ENCODE measurements around the gene ANKRD29.

The ANKRD29 gene

GRCh38 chr18:23702606-23703005 lies 39.9 kb upstream of the ANKRD29 start:
- Histone ChIP-seq H3K4me1 (ENCODE audit: control insufficient read depth, insufficient read depth, low read length) (no peaks in the 10 kb centered on the region), H3K36me3 (ENCODE audit: control insufficient read depth, insufficient read depth, low read length) (no peaks in the 10 kb centered on the region), H3K4me3 (ENCODE audit: low read length) (no peak overlapping the region), H3K27me3 (ENCODE audit: control insufficient read depth, insufficient read depth, low read length) (no peaks in the 10 kb centered on the region), H3K9me3 (ENCODE audit: control insufficient read depth, insufficient read depth, low read length) (no peaks in the 10 kb centered on the region), H3K27ac (ENCODE audit: low read length) (no peak overlapping the region)
- DNase-seq (ENCODE audit: low read depth, low spot score) = no peak
- no CpG with 5 or more reads among the region's 4 CpGs for WGBS (ENCODE audit: insufficient coverage, insufficient read length)

DNA sequence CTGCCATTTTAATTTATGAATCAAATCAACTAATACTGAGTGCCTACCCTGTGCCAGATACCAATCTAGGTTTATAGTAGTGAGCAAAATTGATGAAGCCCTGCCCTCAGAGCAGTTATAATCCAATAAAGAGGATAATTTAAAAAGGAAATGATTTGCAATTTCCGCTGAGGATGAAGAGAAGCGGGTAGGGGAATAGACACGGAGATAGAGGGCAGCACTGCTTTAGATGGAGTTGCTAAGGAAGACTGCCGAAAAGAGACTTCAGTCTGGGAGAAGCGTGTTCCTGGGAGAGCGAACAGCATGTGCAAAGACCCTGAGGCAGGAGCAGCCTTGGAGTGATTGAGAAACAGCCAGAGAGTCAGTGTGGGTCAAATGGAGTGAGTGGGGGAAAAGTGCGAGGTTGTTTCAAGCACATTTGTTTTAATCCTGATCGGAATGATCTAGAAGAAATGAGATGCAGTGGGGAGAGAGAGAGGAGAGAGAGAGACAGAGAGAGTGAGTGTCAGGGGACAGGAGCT lies 38.9 kb upstream of the ANKRD29 start:
- 100% methylated on average over 2 of the region's 8 CpGs for WGBS (ENCODE audit: insufficient coverage, insufficient read length)
- H3K9me3 ChIP-seq (ENCODE audit: control insufficient read depth, insufficient read depth, low read length) = no peaks in the 10 kb centered on the region
- H3K27me3 ChIP-seq (ENCODE audit: control insufficient read depth, insufficient read depth, low read length) = no peaks in the 10 kb centered on the region
- H3K36me3 ChIP-seq (ENCODE audit: control insufficient read depth, insufficient read depth, low read length) = no peaks in the 10 kb centered on the region
- no peak overlapping the region for H3K27ac ChIP-seq (ENCODE audit: low read length)
- DNase-seq (ENCODE audit: low read depth, low spot score) = no peak
- H3K4me1 ChIP-seq (ENCODE audit: control insufficient read depth, insufficient read depth, low read length) = no peaks in the 10 kb centered on the region
- no peak overlapping the region for H3K4me3 ChIP-seq (ENCODE audit: low read length)

DNA sequence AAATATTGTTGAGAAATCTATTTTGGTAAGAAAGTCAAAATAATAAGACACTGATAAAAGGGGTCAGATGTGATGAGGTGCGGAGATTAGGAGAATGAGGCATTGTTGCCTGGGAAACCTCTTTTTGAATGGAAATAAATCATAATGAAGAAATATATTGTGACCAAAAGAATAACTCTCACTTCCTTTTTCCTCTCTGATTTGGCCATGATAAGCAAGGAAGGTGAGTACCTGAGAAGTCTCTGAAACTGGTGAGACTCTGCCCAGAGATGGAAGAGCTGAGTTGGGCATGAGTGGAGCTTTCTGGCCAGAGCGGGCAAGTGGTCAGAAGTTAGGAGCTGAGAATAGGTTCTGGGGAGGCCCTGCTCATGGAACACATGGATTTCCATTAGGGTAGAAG lies 38.3 kb upstream of the ANKRD29 start:
- H3K9me3 ChIP-seq (ENCODE audit: control insufficient read depth, insufficient read depth, low read length) = no peaks in the 10 kb centered on the region
- no peaks in the 10 kb centered on the region for H3K4me1 ChIP-seq (ENCODE audit: control insufficient read depth, insufficient read depth, low read length)
- no CpG with 5 or more reads among the region's 2 CpGs for WGBS (ENCODE audit: insufficient coverage, insufficient read length)
- H3K4me3 ChIP-seq (ENCODE audit: low read length) = no peak overlapping the region
- no peak for DNase-seq (ENCODE audit: low read depth, low spot score)
- no peak overlapping the region for H3K27ac ChIP-seq (ENCODE audit: low read length)
- H3K36me3 ChIP-seq (ENCODE audit: control insufficient read depth, insufficient read depth, low read length) = no peaks in the 10 kb centered on the region
- no peaks in the 10 kb centered on the region for H3K27me3 ChIP-seq (ENCODE audit: control insufficient read depth, insufficient read depth, low read length)

GRCh38 chr18:23694637-23695430 lies 32.1 kb upstream of the ANKRD29 start:
- no peaks in the 10 kb centered on the region for H3K36me3 ChIP-seq (ENCODE audit: control insufficient read depth, insufficient read depth, low read length)
- WGBS (ENCODE audit: insufficient coverage, insufficient read length) = no CpG with 5 or more reads among the region's 4 CpGs
- no peaks in the 10 kb centered on the region for H3K9me3 ChIP-seq (ENCODE audit: control insufficient read depth, insufficient read depth, low read length)
- H3K4me1 ChIP-seq (ENCODE audit: control insufficient read depth, insufficient read depth, low read length) = no peaks in the 10 kb centered on the region
- no peak overlapping the region for H3K4me3 ChIP-seq (ENCODE audit: low read length)
- H3K27ac ChIP-seq (ENCODE audit: low read length) = no peak overlapping the region
- peaks cover 6% of the 10 kb centered on the region; the same call in 1 of the 2 replicates for H3K27me3 ChIP-seq (ENCODE audit: control insufficient read depth, insufficient read depth, low read length)
- no peak for DNase-seq (ENCODE audit: low read depth, low spot score)

GRCh38 chr18:23693846-23694245 lies 31.1 kb upstream of the ANKRD29 start:
- H3K4me3 ChIP-seq (ENCODE audit: low read length) = no peak overlapping the region
- H3K27ac ChIP-seq (ENCODE audit: low read length) = no peak overlapping the region
- peaks cover 15% of the 10 kb centered on the region; the same call in 1 of the 2 replicates for H3K27me3 ChIP-seq (ENCODE audit: control insufficient read depth, insufficient read depth, low read length)

DNA sequence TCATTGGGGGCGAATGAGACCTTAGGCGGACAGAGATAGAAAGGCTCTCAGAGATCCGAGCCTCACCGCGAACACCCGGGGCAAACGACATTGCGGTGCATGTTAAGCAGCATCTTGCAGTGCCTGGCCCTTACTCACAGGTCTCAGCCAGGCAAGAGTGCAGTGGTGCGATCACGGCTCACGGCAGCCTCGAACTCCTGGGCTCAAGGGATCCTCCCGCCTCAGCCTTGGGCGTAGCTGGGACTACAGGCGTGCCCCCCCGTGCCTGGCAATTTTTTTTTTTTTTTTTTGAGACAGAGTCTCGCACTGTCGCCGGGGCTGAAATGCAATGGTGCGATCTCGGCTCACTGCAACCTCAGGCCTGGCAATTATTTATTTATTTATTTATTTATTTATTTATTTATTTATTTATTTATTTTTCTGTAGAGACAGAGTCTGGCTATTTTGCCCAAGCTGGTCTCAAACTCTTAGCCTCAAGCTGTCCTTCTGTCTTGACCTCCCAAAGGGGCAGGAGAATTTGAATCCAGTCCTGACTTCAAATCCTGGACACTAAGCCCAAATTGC lies 27.9 kb upstream of the ANKRD29 start:
- no peak overlapping the region; the same call in 1 of the 2 replicates for H3K4me3 ChIP-seq (ENCODE audit: low read length)
- H3K36me3 ChIP-seq (ENCODE audit: control insufficient read depth, insufficient read depth, low read length) = no peaks in the 10 kb centered on the region
- H3K27ac ChIP-seq (ENCODE audit: low read length) = no peak overlapping the region
- H3K4me1 ChIP-seq (ENCODE audit: control insufficient read depth, insufficient read depth, low read length) = no peaks in the 10 kb centered on the region; the same call in 1 of the 2 replicates
- H3K27me3 ChIP-seq (ENCODE audit: control insufficient read depth, insufficient read depth, low read length) = peaks cover 21% of the 10 kb centered on the region; the same call in 1 of the 2 replicates
- H3K9me3 ChIP-seq (ENCODE audit: control insufficient read depth, insufficient read depth, low read length) = no peaks in the 10 kb centered on the region
- no CpG with 5 or more reads among the region's 21 CpGs for WGBS (ENCODE audit: insufficient coverage, insufficient read length)
- DNase-seq (ENCODE audit: low read depth, low spot score) = no peak

More at GRCh38 chr18:23693846-23694245, 31.1 kb upstream of the ANKRD29 start:
- DNase-seq (ENCODE audit: low read depth, low spot score) = no peak
- no peaks in the 10 kb centered on the region for H3K9me3 ChIP-seq (ENCODE audit: control insufficient read depth, insufficient read depth, low read length)
- no peaks in the 10 kb centered on the region for H3K36me3 ChIP-seq (ENCODE audit: control insufficient read depth, insufficient read depth, low read length)
- WGBS (ENCODE audit: insufficient coverage, insufficient read length) = 100% methylated on average over 1 of the region's 2 CpGs
- no peaks in the 10 kb centered on the region; the same call in 1 of the 2 replicates for H3K4me1 ChIP-seq (ENCODE audit: control insufficient read depth, insufficient read depth, low read length)

DNA sequence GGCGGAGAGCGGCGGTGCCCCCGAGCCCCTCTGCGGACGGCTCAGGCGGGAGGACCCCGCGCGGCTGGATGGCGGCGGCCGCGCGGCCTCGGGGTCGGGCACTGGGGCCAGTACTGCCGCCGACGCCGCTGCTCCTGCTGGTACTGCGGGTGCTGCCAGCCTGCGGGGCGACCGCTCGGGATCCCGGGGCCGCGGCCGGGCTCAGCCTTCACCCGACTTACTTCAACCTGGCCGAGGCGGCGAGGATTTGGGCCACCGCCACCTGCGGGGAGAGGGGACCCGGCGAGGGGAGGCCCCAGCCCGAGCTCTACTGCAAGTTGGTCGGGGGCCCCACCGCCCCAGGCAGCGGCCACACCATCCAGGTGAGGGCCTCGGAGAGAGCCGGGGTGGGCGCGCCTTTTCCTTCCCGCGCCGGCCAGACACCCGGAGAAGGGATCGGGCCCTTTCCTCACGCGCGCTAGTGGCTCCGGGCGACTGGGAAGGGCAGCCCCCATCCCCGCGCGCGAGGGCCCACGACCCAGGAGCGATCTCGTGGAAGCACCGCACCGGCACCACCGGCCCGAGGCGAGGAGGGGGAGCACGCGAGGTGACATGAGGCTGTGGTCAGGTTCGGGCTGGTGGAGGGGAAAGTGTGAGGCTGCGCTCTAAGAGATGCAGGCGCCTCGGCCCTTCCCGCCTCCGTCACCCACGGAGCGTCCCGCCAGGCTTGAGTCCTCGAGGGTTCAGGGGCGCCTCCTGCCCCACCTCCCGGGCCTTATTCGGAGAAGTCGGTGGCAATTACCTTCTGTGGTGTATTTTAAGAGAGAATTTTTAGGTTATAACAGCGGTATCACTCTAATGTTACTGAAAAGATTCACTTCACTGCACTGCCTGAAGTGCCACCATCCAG lies 27.1 kb upstream of the ANKRD29 start:
- H3K27me3 ChIP-seq (ENCODE audit: control insufficient read depth, insufficient read depth, low read length) = peaks cover 21% of the 10 kb centered on the region; the same call in 1 of the 2 replicates
- H3K9me3 ChIP-seq (ENCODE audit: control insufficient read depth, insufficient read depth, low read length) = no peaks in the 10 kb centered on the region
- H3K4me1 ChIP-seq (ENCODE audit: control insufficient read depth, insufficient read depth, low read length) = no peaks in the 10 kb centered on the region; the same call in 1 of the 2 replicates
- no peak overlapping the region for H3K27ac ChIP-seq (ENCODE audit: low read length)
- no peaks in the 10 kb centered on the region for H3K36me3 ChIP-seq (ENCODE audit: control insufficient read depth, insufficient read depth, low read length)
- DNase-seq (ENCODE audit: low read depth, low spot score) = no peak
- H3K4me3 ChIP-seq (ENCODE audit: low read length) = peak overlapping the region; percentile 57
- no CpG with 5 or more reads among the region's 85 CpGs for WGBS (ENCODE audit: insufficient coverage, insufficient read length)

GRCh38 chr18:23689031-23689615 lies 26.4 kb upstream of the ANKRD29 start, which contains the start of gene LAMA3:
Gene LAMA3 (plus strand): TSS chr18:23689453. CDS start chr18:23689684, 231 bp downstream.
- H3K36me3 ChIP-seq (ENCODE audit: control insufficient read depth, insufficient read depth, low read length) = no peaks in the 10 kb centered on the region
- H3K4me1 ChIP-seq (ENCODE audit: control insufficient read depth, insufficient read depth, low read length) = no peaks in the 10 kb centered on the region; the same call in 1 of the 2 replicates
- H3K27ac ChIP-seq (ENCODE audit: low read length) = no peak within 1 kb of the TSS
- H3K9me3 ChIP-seq (ENCODE audit: control insufficient read depth, insufficient read depth, low read length) = no peaks in the 10 kb centered on the region
- DNase-seq (ENCODE audit: low read depth, low spot score) = no peak
- WGBS (ENCODE audit: insufficient coverage, insufficient read length) = no CpG with 5 or more reads among the region's 45 CpGs
- H3K27me3 ChIP-seq (ENCODE audit: control insufficient read depth, insufficient read depth, low read length) = peaks cover 21% of the 10 kb centered on the region; the same call in 1 of the 2 replicates
- H3K4me3 ChIP-seq (ENCODE audit: low read length) = peak within 1 kb of the TSS; percentile 57

DNA sequence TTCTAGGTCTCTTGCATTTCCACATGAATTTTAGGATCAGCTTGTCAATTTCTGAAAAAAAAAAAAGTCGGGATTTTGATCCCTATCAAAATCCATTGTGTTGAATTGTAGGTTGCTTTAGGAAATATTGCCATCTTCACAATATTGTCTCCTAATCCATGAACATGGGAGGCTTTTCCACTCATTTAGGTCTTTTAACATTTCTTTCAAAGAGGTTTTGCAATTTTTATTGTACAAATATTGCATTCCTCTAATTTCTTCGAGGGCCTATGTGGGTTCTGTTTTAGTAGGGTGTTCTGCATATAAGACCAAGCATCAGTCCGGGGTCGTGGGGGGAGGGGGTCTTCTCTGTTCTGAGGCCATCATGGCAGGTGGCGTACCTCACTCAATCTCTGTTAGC lies 25.8 kb upstream of the ANKRD29 start:
- Histone ChIP-seq H3K4me1 (ENCODE audit: control insufficient read depth, insufficient read depth, low read length) (no peaks in the 10 kb centered on the region; the same call in 1 of the 2 replicates), H3K9me3 (ENCODE audit: control insufficient read depth, insufficient read depth, low read length) (no peaks in the 10 kb centered on the region), H3K36me3 (ENCODE audit: control insufficient read depth, insufficient read depth, low read length) (no peaks in the 10 kb centered on the region), H3K4me3 (ENCODE audit: low read length) (no peak overlapping the region), H3K27me3 (ENCODE audit: control insufficient read depth, insufficient read depth, low read length) (peaks cover 21% of the 10 kb centered on the region; the same call in 1 of the 2 replicates), H3K27ac (ENCODE audit: low read length) (no peak overlapping the region)
- DNase-seq (ENCODE audit: low read depth, low spot score) = no peak
- no CpG with 5 or more reads among the region's 5 CpGs for WGBS (ENCODE audit: insufficient coverage, insufficient read length)

Measured in iPS DF 6.9 (cell line).